HEK293 (cell line): ENCODE results near the gene OTOF.

Source experiments
- CTCF ChIA-PET: fragments of 350-600 bp; formaldehyde crosslinking; extraction: SDS; loops from one replicate; lab custom pipeline; 2021; ENCODE audit warnings: antibody characterized with exemption; lab: Yijun Ruan, JAX
- POLR2A ChIA-PET: fragments of 300-600 bp; formaldehyde crosslinking; extraction: SDS; loops from one replicate; lab custom pipeline; 2020; ENCODE audit warnings: antibody characterized with exemption, inconsistent platforms; lab: Yijun Ruan, JAX
- H3K27ac ChIP-seq: fragments of 200-500 bp; sonication (Bioruptor generic); 2 replicates; pipeline ENCODE4 v1.5.1; 2014; ENCODE audit warnings: low read depth, low read length, control low read depth, inconsistent platforms; ENCODE audit errors: extremely low read depth
- H3K36me3 ChIP-seq, 2 experiments: fragments of 200-500 bp in 1 of 2; sonication (Bioruptor generic) in 1 of 2; 1 replicate in 1 of 2; 2 replicates in 1 of 2; pipeline ENCODE4 v1.5.1; 2014 to 2017; ENCODE audit warnings: inconsistent platforms in 2 of 2, low read length in 2 of 2; ENCODE audit not compliant: control insufficient read depth in 2 of 2, insufficient read depth in 1 of 2
- H3K4me1 ChIP-seq: fragments of 200-500 bp; sonication (Bioruptor generic); 2 replicates; pipeline ENCODE4 v1.5.1; 2014; ENCODE audit warnings: mild to moderate bottlenecking, low read length, inconsistent platforms; ENCODE audit not compliant: control insufficient read depth, insufficient read depth
- H3K4me3 ChIP-seq: 2 replicates; pipeline ENCODE4 v1.5.1; 2011; ENCODE audit warnings: low read depth, mild to moderate bottlenecking, control low read depth, low read length, moderate library complexity
- H3K9me3 ChIP-seq: fragments of 200-500 bp; sonication (Bioruptor generic); 2 replicates; pipeline ENCODE4 v1.5.1; 2014; ENCODE audit warnings: low read depth, low read length, inconsistent platforms; ENCODE audit not compliant: control insufficient read depth, insufficient read depth
- GLI4 ChIP-seq: fragments of 450-650 bp; formaldehyde crosslinking; IDR thresholded peaks from 2 replicates; pipeline ENCODE4 v1.5.1; 2016; ENCODE audit warnings: missing biosample characterization, missing genetic modification characterization
- HOXC10 ChIP-seq: sonication (generic); formaldehyde crosslinking; IDR thresholded peaks from 2 replicates; pipeline ENCODE4 v1.8.1; 2023; ENCODE audit warnings: mild to moderate bottlenecking, missing genetic modification reagents
- IKZF3 ChIP-seq: fragments of 450-650 bp; IDR thresholded peaks from 2 replicates; pipeline ENCODE4 v1.5.0; 2018; ENCODE audit warnings: missing biosample characterization, mild to moderate bottlenecking, missing genetic modification characterization, moderate library complexity
- INSM2 ChIP-seq: fragments of 450-650 bp; formaldehyde crosslinking; IDR thresholded peaks from 2 replicates; pipeline ENCODE4 v1.5.1; 2016; ENCODE audit warnings: missing biosample characterization, missing genetic modification characterization
- KLF10 ChIP-seq: fragments of 450-650 bp; IDR thresholded peaks from 2 replicates; pipeline ENCODE4 v1.5.1; 2018; ENCODE audit warnings: missing biosample characterization, mild to moderate bottlenecking, missing genetic modification characterization
- ZFP37 ChIP-seq: fragments of 450-650 bp; formaldehyde crosslinking; IDR thresholded peaks from 2 replicates; pipeline ENCODE4 v1.5.1; 2016; ENCODE audit warnings: missing biosample characterization, missing genetic modification characterization
- ZFP69B ChIP-seq: fragments of 450-650 bp; formaldehyde crosslinking; IDR thresholded peaks from 2 replicates; pipeline ENCODE4 v1.5.1; 2016; ENCODE audit warnings: missing biosample characterization, missing genetic modification characterization
- ZNF214 ChIP-seq: fragments of 450-650 bp; formaldehyde crosslinking; IDR thresholded peaks from 2 replicates; pipeline ENCODE4 v1.5.1; 2017; ENCODE audit warnings: missing biosample characterization, mild to moderate bottlenecking, missing genetic modification characterization, borderline replicate concordance
- ZNF248 ChIP-seq: fragments of 450-650 bp; formaldehyde crosslinking; IDR thresholded peaks from 2 replicates; pipeline ENCODE4 v1.5.1; 2017; ENCODE audit warnings: missing biosample characterization, missing genetic modification characterization
- ZNF350 ChIP-seq: fragments of 450-650 bp; formaldehyde crosslinking; IDR thresholded peaks from 2 replicates; pipeline ENCODE4 v1.5.0; 2017; ENCODE audit warnings: missing biosample characterization, mild to moderate bottlenecking, missing genetic modification characterization
- ZNF366 ChIP-seq: fragments of 450-650 bp; formaldehyde crosslinking; conservative IDR thresholded peaks from 2 replicates; pipeline ENCODE4 v1.5.1; 2016; ENCODE audit warnings: missing biosample characterization, missing genetic modification characterization
- ZNF37A ChIP-seq: fragments of 450-650 bp; IDR thresholded peaks from 2 replicates; pipeline ENCODE4 v1.5.1; 2018; ENCODE audit warnings: missing biosample characterization, missing genetic modification characterization
- ZNF488 ChIP-seq: fragments of 450-650 bp; formaldehyde crosslinking; IDR thresholded peaks from 2 replicates; pipeline ENCODE4 v1.5.1; 2016; ENCODE audit warnings: missing biosample characterization, missing genetic modification characterization
- ZNF521 ChIP-seq: fragments of 450-650 bp; formaldehyde crosslinking; IDR thresholded peaks from 2 replicates; pipeline ENCODE4 v1.5.1; 2017; ENCODE audit warnings: missing biosample characterization, mild to moderate bottlenecking, missing genetic modification characterization
- ZNF580 ChIP-seq: fragments of 450-650 bp; formaldehyde crosslinking; IDR thresholded peaks from 2 replicates; pipeline ENCODE4 v1.5.1; 2016; ENCODE audit warnings: missing biosample characterization, missing genetic modification characterization
- ZNF596 ChIP-seq: fragments of 450-650 bp; IDR thresholded peaks from 2 replicates; pipeline ENCODE4 v1.5.0; 2018; ENCODE audit warnings: missing biosample characterization, mild to moderate bottlenecking, missing genetic modification characterization, moderate library complexity
- ZNF654 ChIP-seq: fragments of 450-650 bp; formaldehyde crosslinking; IDR thresholded peaks from 2 replicates; pipeline ENCODE4 v1.5.1; 2016; ENCODE audit warnings: low read depth, missing biosample characterization, missing genetic modification characterization
- ZNF660 ChIP-seq: fragments of 450-650 bp; IDR thresholded peaks from 2 replicates; pipeline ENCODE4 v1.5.1; 2018; ENCODE audit warnings: missing biosample characterization, mild to moderate bottlenecking, missing genetic modification characterization
- ZNF664 ChIP-seq: fragments of 450-650 bp; formaldehyde crosslinking; IDR thresholded peaks from 2 replicates; pipeline ENCODE4 v1.5.1; 2016; ENCODE audit warnings: missing biosample characterization, missing genetic modification characterization
- ZNF792 ChIP-seq: fragments of 450-650 bp; formaldehyde crosslinking; IDR thresholded peaks from 2 replicates; pipeline ENCODE4 v1.5.1; 2016; ENCODE audit warnings: missing biosample characterization, missing genetic modification characterization
- ZSCAN23 ChIP-seq: fragments of 450-650 bp; formaldehyde crosslinking; IDR thresholded peaks from 2 replicates; pipeline ENCODE4 v1.5.1; 2016; ENCODE audit warnings: missing biosample characterization, missing genetic modification characterization

OTOF gene

GRCh38 chr2:26526105-26526504 is 48.2 kb upstream of the OTOF start (continued):
- TF ChIP-seq ZNF488 (tag by site-specific recombination) (no peak), GLI4 (tag by site-specific recombination) (no peak), ZNF366 (tag by site-specific recombination) (peak; percentile 99), ZNF660 (tag by site-specific recombination) (no peak), ZNF596 (tag by site-specific recombination) (no peak), ZNF654 (no peak), ZNF214 (tag by site-specific recombination) (no peak), ZNF37A (tag by site-specific recombination) (no peak), ZNF521 (tag by site-specific recombination) (0 out of 2 replicates have a peak, but pooled peaks have one; percentile 64), INSM2 (tag by site-specific recombination) (no peak), ZNF664 (tag by site-specific recombination) (no peak), ZFP37 (tag by site-specific recombination) (no peak)

- Histone ChIP-seq H3K4me3 (no peak overlapping the region), H3K4me1 (no peaks in the 10 kb centered on the region), H3K36me3 (no peaks in the 10 kb centered on the region), H3K9me3 (no peaks in the 10 kb centered on the region), H3K27ac (no peak overlapping the region)
- ChIA-PET CTCF (interaction anchor here (0.6 to 2.0 kb wide), 3 partner anchors 9 to 54 kb away, joined by 3 to 10 read pairs (median 4); no protein-coding TSS in a partner anchor), POLR2A (no interaction called here)
- TF ChIP-seq HOXC10 (CRISPR knock-in tag) = no peak
- no peak for TF ChIP-seq ZNF792 (tag by site-specific recombination)
- TF ChIP-seq IKZF3 (tag by site-specific recombination) = no peak
- TF ChIP-seq ZSCAN23 (tag by site-specific recombination) = no peak
- TF ChIP-seq ZNF350 (tag by site-specific recombination) = no peak
- TF ChIP-seq GLI4 (tag by site-specific recombination) = no peak
- no peak for TF ChIP-seq ZFP69B
- no peak for TF ChIP-seq INSM2 (tag by site-specific recombination)
Observed at GRCh38 chr2:26523750-26524149, 45.8 kb upstream of the OTOF start.

- TF ChIP-seq KLF10 (tag by site-specific recombination) (no peak), ZNF580 (tag by site-specific recombination) (no peak), ZNF248 (tag by site-specific recombination) (no peak)
- TF ChIP-seq, all 188 proteins: peak for 0
- H3K4me3 ChIP-seq = no peak overlapping the region
- no peaks in the 10 kb centered on the region for H3K4me1 ChIP-seq
- H3K27ac ChIP-seq = no peak overlapping the region
- ChIA-PET CTCF (interaction anchor here (1.1 to 5.5 kb wide), 2 partner anchors 20 to 55 kb away, joined by 4 to 37 read pairs; no protein-coding TSS in a partner anchor), POLR2A (no interaction called here)
- no peaks in the 10 kb centered on the region for H3K9me3 ChIP-seq
- H3K36me3 ChIP-seq = no peaks in the 10 kb centered on the region
Observed at GRCh38 chr2:26522751-26523171, 44.8 kb upstream of the OTOF start.
